Neural cell (in vitro differentiated cells): ENCODE data around the gene KDM4C. TPM values are rescaled to one million over a fixed set of nuclear protein-coding genes. Genes with fewer than 3 reads are reported as not detected.

Source experiments
- H2AFZ ChIP-seq: fragments of 200-600, 300-800 bp; sonication (generic), shearing (Covaris generic); 2 replicates; pipeline ENCODE4 v1.6.0; 2014; ENCODE audit warnings: low read depth, mild to moderate bottlenecking, antibody characterized with exemption, low read length, moderate library complexity
- H3F3A ChIP-seq: fragments of 200-600 bp; shearing (Covaris generic); 2 replicates; pipeline ENCODE4 v1.6.1; 2016; ENCODE audit warnings: mild to moderate bottlenecking, moderate library complexity, mixed read lengths, antibody characterized with exemption, low read length; ENCODE audit not compliant: insufficient read depth, poor library complexity, severe bottlenecking
- H3K27ac ChIP-seq: fragments of 200-600, 300-800 bp; sonication (generic), shearing (Covaris generic); 2 replicates; pipeline ENCODE4 v1.5.1; 2014; ENCODE audit warnings: mild to moderate bottlenecking, low read length, moderate library complexity
- H3K27me3 ChIP-seq: fragments of 300-800, 200-600 bp; sonication (generic), shearing (Covaris generic); 2 replicates; pipeline ENCODE4 v1.6.0; 2014; ENCODE audit warnings: mild to moderate bottlenecking, low read depth, low read length, moderate library complexity; ENCODE audit not compliant: insufficient read depth
- H3K36me3 ChIP-seq: fragments of 300-800, 200-600 bp; sonication (generic), shearing (Covaris generic); 2 replicates; pipeline ENCODE4 v1.5.1; 2014; ENCODE audit warnings: mild to moderate bottlenecking, antibody characterized with exemption, low read length, moderate library complexity; ENCODE audit not compliant: insufficient read depth
- H3K4me2 ChIP-seq: fragments of 300-800, 200-600 bp; sonication (generic), shearing (Covaris generic); 2 replicates; pipeline ENCODE4 v1.6.0; 2014; ENCODE audit warnings: mild to moderate bottlenecking, low read length
- H3K4me3 ChIP-seq: fragments of 300-800, 200-600 bp; sonication (generic), shearing (Covaris generic); 2 replicates; pipeline ENCODE4 v1.5.1; 2014; ENCODE audit warnings: mild to moderate bottlenecking, low read length, moderate library complexity
- H3K79me2 ChIP-seq: fragments of 200-600 bp; shearing (Covaris generic); replicated peaks from 2 replicates; pipeline ENCODE4 v1.6.0; 2014; ENCODE audit warnings: mild to moderate bottlenecking, low read length, moderate library complexity; ENCODE audit not compliant: insufficient read depth
- H3K9ac ChIP-seq: fragments of 300-800, 200-600 bp; sonication (generic), shearing (Covaris generic); 2 replicates; pipeline ENCODE4 v1.6.1; 2016; ENCODE audit warnings: mild to moderate bottlenecking, low read length, mixed read lengths
- H3K9me2 ChIP-seq: fragments of 200-600 bp; shearing (Covaris generic); 2 replicates; pipeline ENCODE4 v1.6.1; 2016; ENCODE audit warnings: mild to moderate bottlenecking, low read length, mixed read lengths; ENCODE audit not compliant: insufficient read depth
- H3K9me3 ChIP-seq: fragments of 200-600, 300-800 bp; sonication (generic), shearing (Covaris generic); 2 replicates; pipeline ENCODE4 v1.6.1; 2016; ENCODE audit warnings: mild to moderate bottlenecking, mixed run types, low read length, moderate library complexity, mixed read lengths
- H4K20me1 ChIP-seq: fragments of 200-600 bp; shearing (Covaris generic); 2 replicates; pipeline ENCODE4 v1.6.1; 2016; ENCODE audit warnings: mild to moderate bottlenecking, mixed run types; ENCODE audit not compliant: insufficient read depth
- CTCF ChIP-seq: fragments of 450-650 bp; IDR thresholded peaks from 2 replicates; pipeline ENCODE4 v1.5.1; 2014; ENCODE audit warnings: antibody characterized with exemption, mild to moderate bottlenecking, moderate library complexity; ENCODE audit not compliant: poor library complexity, severe bottlenecking
- EP300 ChIP-seq: fragments of 450-650 bp; conservative IDR thresholded peaks from 2 replicates; pipeline ENCODE4 v1.6.1; 2014; ENCODE audit warnings: antibody characterized with exemption, mild to moderate bottlenecking, moderate library complexity; ENCODE audit not compliant: poor library complexity, severe bottlenecking
- EZH2 ChIP-seq: fragments of 200-600, 300-800 bp; shearing (Covaris generic), sonication (generic); IDR thresholded peaks from 2 replicates; pipeline ENCODE4 v1.6.1; 2014; ENCODE audit warnings: antibody characterized with exemption, low read length, borderline replicate concordance, mild to moderate bottlenecking; ENCODE audit not compliant: insufficient read depth, poor library complexity, severe bottlenecking
- MXI1 ChIP-seq: fragments of 450-650 bp; conservative IDR thresholded peaks from 2 replicates; pipeline ENCODE4 v1.6.1; 2014; ENCODE audit warnings: antibody characterized with exemption, mild to moderate bottlenecking; ENCODE audit not compliant: poor library complexity, severe bottlenecking
- POLR2AphosphoS5 ChIP-seq: IDR thresholded peaks from 2 replicates; pipeline ENCODE4 v1.6.1; 2012
- RAD21 ChIP-seq: fragments of 450-650 bp; conservative IDR thresholded peaks from 2 replicates; pipeline ENCODE4 v1.6.1; 2014; ENCODE audit warnings: antibody characterized with exemption, mild to moderate bottlenecking, moderate library complexity
- SMC3 ChIP-seq: fragments of 450-650 bp; conservative IDR thresholded peaks from 2 replicates; pipeline ENCODE4 v1.6.1; 2014; ENCODE audit warnings: antibody characterized with exemption, mild to moderate bottlenecking, moderate library complexity; ENCODE audit not compliant: poor library complexity
- TAF1 ChIP-seq: IDR thresholded peaks from 2 replicates; pipeline ENCODE4 v1.6.1; 2012; ENCODE audit warnings: low read depth
- polyA plus RNA-seq: library from polyadenylated mRNA; depleted of rRNA; stranded (reverse); fragments of >200 nt; gene quantifications from 2 replicates; pipeline ENCODE4 v1.2.3, GENCODE V29; 2014
- TF ChIP-seq, protein P1 (sequence below): IDR thresholded peaks from 2 replicates; pipeline ENCODE4 v1.6.1; 2012; ENCODE audit warnings: borderline replicate concordance

The KDM4C gene
- polyA plus RNA-seq, 1 donor from 2014 or later = 21.1 TPM

DNA sequence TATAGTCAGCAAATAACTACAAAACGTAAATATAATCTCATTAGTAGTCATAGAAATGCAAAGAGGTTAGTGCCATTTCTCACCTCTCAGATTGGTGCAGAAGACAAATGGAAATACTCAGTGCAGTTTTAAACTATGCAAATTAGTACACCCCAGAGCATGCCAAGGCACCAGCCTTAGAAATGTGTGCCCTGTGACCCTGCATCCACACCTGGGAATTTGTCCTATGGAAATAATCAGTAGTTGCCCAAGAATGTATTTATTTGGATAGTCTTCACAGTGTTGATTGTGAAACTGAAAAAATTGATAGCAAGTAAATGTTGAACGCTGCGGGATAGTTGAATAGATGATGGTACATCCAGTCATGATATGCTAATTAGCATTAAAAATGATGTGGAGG, 152.7 kb downstream of the KDM4C start:
- H3K79me2 ChIP-seq = no peaks in the 10 kb centered on the region
- no peak overlapping the region for H2AFZ ChIP-seq
- H3K9me3 ChIP-seq = no peaks in the 10 kb centered on the region
- H3K4me2 ChIP-seq = no peak overlapping the region
- H3K27me3 ChIP-seq = no peaks in the 10 kb centered on the region
- no peak overlapping the region for H3K27ac ChIP-seq
- H4K20me1 ChIP-seq = no peaks in the 10 kb centered on the region
- no peaks in the 10 kb centered on the region for H3K9me2 ChIP-seq
- no peak overlapping the region for H3K9ac ChIP-seq
- no peak overlapping the region for H3K4me3 ChIP-seq
- no peaks in the 10 kb centered on the region for H3F3A ChIP-seq
- no peak for TF ChIP-seq TAF1
- TF ChIP-seq EZH2 = no peak
- TF ChIP-seq SMC3 = no peak
- no peak for TF ChIP-seq CTCF
- no peak for TF ChIP-seq MXI1
- TF ChIP-seq, protein P1, sequence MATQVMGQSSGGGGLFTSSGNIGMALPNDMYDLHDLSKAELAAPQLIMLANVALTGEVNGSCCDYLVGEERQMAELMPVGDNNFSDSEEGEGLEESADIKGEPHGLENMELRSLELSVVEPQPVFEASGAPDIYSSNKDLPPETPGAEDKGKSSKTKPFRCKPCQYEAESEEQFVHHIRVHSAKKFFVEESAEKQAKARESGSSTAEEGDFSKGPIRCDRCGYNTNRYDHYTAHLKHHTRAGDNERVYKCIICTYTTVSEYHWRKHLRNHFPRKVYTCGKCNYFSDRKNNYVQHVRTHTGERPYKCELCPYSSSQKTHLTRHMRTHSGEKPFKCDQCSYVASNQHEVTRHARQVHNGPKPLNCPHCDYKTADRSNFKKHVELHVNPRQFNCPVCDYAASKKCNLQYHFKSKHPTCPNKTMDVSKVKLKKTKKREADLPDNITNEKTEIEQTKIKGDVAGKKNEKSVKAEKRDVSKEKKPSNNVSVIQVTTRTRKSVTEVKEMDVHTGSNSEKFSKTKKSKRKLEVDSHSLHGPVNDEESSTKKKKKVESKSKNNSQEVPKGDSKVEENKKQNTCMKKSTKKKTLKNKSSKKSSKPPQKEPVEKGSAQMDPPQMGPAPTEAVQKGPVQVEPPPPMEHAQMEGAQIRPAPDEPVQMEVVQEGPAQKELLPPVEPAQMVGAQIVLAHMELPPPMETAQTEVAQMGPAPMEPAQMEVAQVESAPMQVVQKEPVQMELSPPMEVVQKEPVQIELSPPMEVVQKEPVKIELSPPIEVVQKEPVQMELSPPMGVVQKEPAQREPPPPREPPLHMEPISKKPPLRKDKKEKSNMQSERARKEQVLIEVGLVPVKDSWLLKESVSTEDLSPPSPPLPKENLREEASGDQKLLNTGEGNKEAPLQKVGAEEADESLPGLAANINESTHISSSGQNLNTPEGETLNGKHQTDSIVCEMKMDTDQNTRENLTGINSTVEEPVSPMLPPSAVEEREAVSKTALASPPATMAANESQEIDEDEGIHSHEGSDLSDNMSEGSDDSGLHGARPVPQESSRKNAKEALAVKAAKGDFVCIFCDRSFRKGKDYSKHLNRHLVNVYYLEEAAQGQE = no peak
- H3K36me3 ChIP-seq = no peaks in the 10 kb centered on the region

DNA sequence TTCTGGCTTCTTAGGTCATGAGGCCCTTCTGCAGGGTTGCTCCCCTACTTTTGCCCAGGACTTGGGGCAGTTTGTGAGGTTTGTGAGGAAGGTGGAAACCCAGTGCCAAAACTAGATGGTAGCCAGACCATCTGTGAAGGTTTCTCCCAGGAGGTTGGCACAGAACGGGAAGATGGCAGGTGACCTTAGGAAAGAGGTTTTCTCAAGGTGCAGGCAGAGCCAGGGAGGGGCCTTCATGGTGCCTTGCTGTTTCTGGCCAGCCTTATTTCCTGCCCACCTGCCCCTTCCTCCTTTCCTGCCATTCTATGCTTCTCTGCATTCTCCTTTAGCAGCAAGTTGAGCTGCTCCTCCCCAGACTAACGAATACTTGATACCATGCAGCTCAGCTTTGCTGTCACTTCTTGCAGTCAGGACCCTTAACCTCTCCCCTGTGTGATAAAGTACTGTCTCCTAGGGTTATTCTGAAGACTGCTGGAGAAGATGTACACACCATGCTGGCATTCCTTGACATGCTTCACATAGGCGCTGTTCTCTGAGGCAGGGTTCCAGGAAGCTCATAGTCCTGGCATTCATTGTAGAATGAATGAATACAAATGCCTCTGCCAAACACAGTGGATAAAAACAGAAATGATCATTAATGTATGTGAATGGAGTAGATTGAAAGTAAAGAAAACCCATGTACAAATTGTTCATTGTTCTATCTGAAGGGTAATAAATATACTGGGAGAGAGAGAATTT, 154.3 kb downstream of the KDM4C start:
- no peak overlapping the region for H2AFZ ChIP-seq
- H3K9me3 ChIP-seq = no peaks in the 10 kb centered on the region
- H3K36me3 ChIP-seq = no peaks in the 10 kb centered on the region
- no peak overlapping the region for H3K4me3 ChIP-seq
- no peaks in the 10 kb centered on the region for H3K79me2 ChIP-seq
- H4K20me1 ChIP-seq = no peaks in the 10 kb centered on the region
- TF ChIP-seq POLR2AphosphoS5 (no peak), EP300 (no peak), TAF1 (no peak), EZH2 (no peak), SMC3 (no peak), RAD21 (no peak), MXI1 (no peak), CTCF (no peak)
- TF ChIP-seq, protein P1 = no peak
- no peak overlapping the region for H3K9ac ChIP-seq
- H3K27me3 ChIP-seq = no peaks in the 10 kb centered on the region
- no peaks in the 10 kb centered on the region for H3K9me2 ChIP-seq
- H3F3A ChIP-seq = no peaks in the 10 kb centered on the region
- no peak overlapping the region for H3K4me2 ChIP-seq
- no peak overlapping the region for H3K27ac ChIP-seq
